Calu3 (cell line): Measurements from ENCODE around the gene ANKRD22. TPM values are rescaled to one million over a fixed set of nuclear protein-coding genes. Genes with fewer than 3 reads are reported as not detected.
"Not testable (repeated sequence)": the region's sequence is repeated elsewhere in the genome, so short reads cannot be mapped to it uniquely, and the experiment has no call there.

ENCODE experiments used
- BruUV-seq: library from RNA; stranded (reverse); fragments of 400-500 nt; replicated peaks from 2 replicates; lab custom pipeline; 2021; lab: Mats Ljungman, UMichigan
- CTCF ChIA-PET: fragments of 300-600 bp; sonication (Branson Sonifier 250); formaldehyde crosslinking; loops from one replicate; lab custom pipeline; 2022; ENCODE audit warnings: antibody characterized with exemption; lab: Charles Lee
- DNase-seq: peaks from one replicate; pipeline ENCODE4 v3.0.0; 2022
- H3K27ac Mint-ChIP-seq: one replicate; pipeline ENCODE4 v1.8.0; 2022; ENCODE audit warnings: mixed read lengths; ENCODE audit not compliant: unreplicated experiment
- H3K27me3 Mint-ChIP-seq: one replicate; pipeline ENCODE4 v1.8.0; 2022; ENCODE audit warnings: mixed read lengths; ENCODE audit not compliant: unreplicated experiment
- H3K36me3 Mint-ChIP-seq: one replicate; pipeline ENCODE4 v1.8.0; 2022; ENCODE audit warnings: mild to moderate bottlenecking, moderate library complexity, mixed read lengths; ENCODE audit not compliant: insufficient read depth, unreplicated experiment
- H3K4me1 Mint-ChIP-seq: one replicate; pipeline ENCODE4 v1.8.0; 2022; ENCODE audit warnings: mild to moderate bottlenecking, low read depth, mixed read lengths; ENCODE audit not compliant: unreplicated experiment
- H3K4me3 Mint-ChIP-seq: one replicate; pipeline ENCODE4 v1.8.0; 2022; ENCODE audit warnings: mild to moderate bottlenecking, low read depth, moderate library complexity, mixed read lengths; ENCODE audit not compliant: unreplicated experiment
- H3K9me3 Mint-ChIP-seq: one replicate; pipeline ENCODE4 v1.8.0; 2022; ENCODE audit warnings: low read depth, mixed read lengths; ENCODE audit not compliant: unreplicated experiment
- CTCF ChIP-seq: fragments of 200-600 bp; IDR thresholded peaks from one replicate; pipeline ENCODE4 v1.8.0; 2022; ENCODE audit warnings: antibody characterized with exemption; ENCODE audit not compliant: unreplicated experiment
- intact Hi-C: fragments of 100-400 bp; cut with micrococcal nuclease; formaldehyde crosslinking; loops from one replicate; pipeline ENCODE4 v1.10.0; 2022; ENCODE audit not compliant: unreplicated experiment
- total RNA-seq: library from RNA; stranded (reverse); gene quantifications from 2 replicates; pipeline ENCODE4 v1.2.3, GENCODE V29; 2022

ANKRD22 gene
- total RNA-seq, 1 experiment from 2014 or later: 20.6 TPM

- Mint-ChIP-seq H3K4me1 (peaks cover 19% of the 10 kb centered on the region), H3K27me3 (no peaks in the 10 kb centered on the region), H3K27ac (peak overlapping the region; percentile 91), H3K36me3 (peaks cover 5% of the 10 kb centered on the region), H3K4me3 (peak overlapping the region; percentile 51), H3K9me3 (peaks cover 3% of the 10 kb centered on the region)
- CTCF ChIA-PET: interaction anchor here (0.6 to 1.4 kb wide), 3 partner anchors 11 to 92 kb away, joined by 3 to 5 read pairs (median 4); partner anchors contain the start of gene ANKRD22
- BruUV-seq: no TSS peak
- intact Hi-C loops: no loop called here
- TF ChIP-seq CTCF: no peak
- DNase-seq: no peak
These were observed 10.8 kb downstream of the ANKRD22 start for GRCh38 chr10:88840881-88841280.

- no peaks in the 10 kb centered on the region for H3K27me3 Mint-ChIP-seq
- CTCF ChIA-PET: interaction anchor here (0.6 to 1.4 kb wide), 2 partner anchors 11 to 17 kb away, joined by 3 to 5 read pairs; partner anchors contain the start of gene ANKRD22
- H3K27ac Mint-ChIP-seq: no peak overlapping the region
- no peak for DNase-seq
- no peaks in the 10 kb centered on the region for H3K36me3 Mint-ChIP-seq
- BruUV-seq: no TSS peak
- peaks cover 3% of the 10 kb centered on the region for H3K9me3 Mint-ChIP-seq
- no peak for TF ChIP-seq CTCF
- intact Hi-C loops: no loop called here
- peaks cover 12% of the 10 kb centered on the region for H3K4me1 Mint-ChIP-seq
- H3K4me3 Mint-ChIP-seq: peak overlapping the region; percentile 51
These were observed 11.5 kb downstream of the ANKRD22 start for GRCh38 chr10:88840104-88840503.

- Mint-ChIP-seq H3K4me1 (peaks cover 9% of the 10 kb centered on the region), H3K9me3 (peaks cover 3% of the 10 kb centered on the region), H3K36me3 (no peaks in the 10 kb centered on the region), H3K27me3 (no peaks in the 10 kb centered on the region), H3K4me3 (no peak overlapping the region), H3K27ac (no peak overlapping the region)
- TF ChIP-seq CTCF: no peak
- no TSS peak for BruUV-seq
- CTCF ChIA-PET: no interaction called here
- DNase-seq: no peak
- intact Hi-C loops: loop anchor here (5.0 to 10.0 kb wide), 2 partner anchors 43 to 376 kb away; partner anchors contain the start of gene STAMBPL1
These were observed 12.8 kb downstream of the ANKRD22 start for GRCh38 chr10:88838766-88839350.

- CTCF ChIA-PET: interaction anchor here (2.0 kb wide), 1 partner anchor 95 kb away, joined by 9 read pairs; no protein-coding TSS in a partner anchor
- H3K9me3 Mint-ChIP-seq, H3K4me1 Mint-ChIP-seq, H3K4me3 Mint-ChIP-seq, H3K36me3 Mint-ChIP-seq, H3K27me3 Mint-ChIP-seq, BruUV-seq, H3K27ac Mint-ChIP-seq, DNase-seq: not testable (repeated sequence)
- intact Hi-C loops: loop anchor here (5.0 to 10.0 kb wide), 2 partner anchors 45 to 377 kb away; partner anchors contain the start of gene STAMBPL1
These were observed 14.0 kb downstream of the ANKRD22 start for GRCh38 chr10:88837632-88838031.

GRCh38 chr10:88835910-88836221, 15.8 kb downstream of the ANKRD22 start:
- intact Hi-C loops: loop anchor here (1.0 to 10.0 kb wide), 4 partner anchors 29 to 379 kb away; partner anchors contain the start of gene STAMBPL1
- Mint-ChIP-seq H3K9me3 (peaks cover 3% of the 10 kb centered on the region), H3K27ac (no peak overlapping the region), H3K4me3 (no peak overlapping the region), H3K4me1 (no peaks in the 10 kb centered on the region), H3K36me3 (no peaks in the 10 kb centered on the region), H3K27me3 (no peaks in the 10 kb centered on the region)
- no TSS peak for BruUV-seq
- no peak for DNase-seq
- CTCF ChIA-PET: interaction anchor here (0.8 to 2.0 kb wide), 8 partner anchors 8 to 99 kb away, joined by 3 to 9 read pairs (median 4); no protein-coding TSS in a partner anchor
- no peak for TF ChIP-seq CTCF
